ENCODE data around the gene OR2AG2. TPM values are rescaled to one million over a fixed set of nuclear protein-coding genes. Genes with fewer than 3 reads are reported as not detected.
A peak's percentile ranks its signal among the peaks of the same experiment; 100 is the strongest.

OR2AG2 gene
- total and polyA plus RNA-seq, 9 of the 15 experiments (the other 6 are each of a cell fraction or from before 2014, with no cell fraction given) = 0.15 to 0.91 (median 0.55) TPM

- TF ChIP-seq ZNF592 (IDR thresholded peaks at IDR 0.05) (0 out of 2 replicates have a peak, but pooled peaks have one; percentile 48), ZNF57 (CRISPR knock-in tag; IDR thresholded peaks at IDR 0.05) (no peak), CREB1 (IDR thresholded peaks at IDR 0.05) (no peak), CREB1 (CRISPR knock-in tag; IDR thresholded peaks at IDR 0.05) (no peak)
Observed at GRCh38 chr11:6745018-6745417, 26.8 kb downstream of the OR2AG2 start (continued).

GRCh38 chr11:6742260-6742659, 29.5 kb downstream of the OR2AG2 start:
- Histone ChIP-seq H3K27me3 (ENCODE audit: control insufficient read depth in 2 of 2, insufficient read depth in 2 of 2, low read length in 2 of 2) (no peaks in the 10 kb centered on the region), H3K9me1 (ENCODE audit: control insufficient read depth, insufficient read depth, low read length) (no peaks in the 10 kb centered on the region), H3K9me3 (replicated peaks; ENCODE audit: control insufficient read depth, insufficient read depth, low read depth, low read length) (0 out of 2 replicates have a peak, but pooled peaks cover 3% of the 10 kb centered on the region), H2AFZ (ENCODE audit: low read depth, low read length) (no peak overlapping the region), H3K4me2 (ENCODE audit: insufficient read depth, low read length) (no peak overlapping the region), H3K4me3 (no peak overlapping the region), H3K27ac (ENCODE audit: extremely low read depth, low read depth, low read length) (no peak overlapping the region), H4K20me1 (replicated peaks; ENCODE audit: control insufficient read depth, insufficient read depth, low read length) (no peaks in the 10 kb centered on the region), H3K4me1 (replicated peaks in 1 of 2; ENCODE audit: control insufficient read depth in 2 of 2, insufficient read depth in 2 of 2, low read length in 2 of 2) (peaks cover 0 to 40% of the 10 kb centered on the region in 2 experiments), H3K9ac (ENCODE audit: insufficient read depth in 1 of 2, low read depth in 2 of 2, low read length in 2 of 2) (no peak overlapping the region), H3K79me2 (ENCODE audit: control insufficient read depth, insufficient read depth, low read length) (no peaks in the 10 kb centered on the region), H3K36me3 (ENCODE audit: control insufficient read depth, insufficient read depth, low read length) (no peaks in the 10 kb centered on the region)
- WGBS (ENCODE audit: insufficient coverage, low coverage, missing lambda C conversion rate) = 30% methylated on average over 7 of the region's 7 CpGs
- no TSS peak for BruUV-seq (replicated peaks)
- POLR2A ChIA-PET = no interaction called here
- ATAC-seq (no peak), FAIRE-seq (no peak), DNase-seq (ENCODE audit: extremely low read depth in 1 of 4, low spot score in 3 of 4) (no peak)
- TF ChIP-seq CREB3L1 (IDR thresholded peaks at IDR 0.05; ENCODE audit: borderline replicate concordance, low read depth) (no peak), PHB2 (IDR thresholded peaks at IDR 0.05; ENCODE audit: low read depth) (no peak), FOXK2 (conservative IDR thresholded peaks at IDR 0.05 in 1 of 2, IDR thresholded peaks at IDR 0.05 in 1 of 2; ENCODE audit: low read depth in 2 of 2) (no peak), FOXM1 (IDR thresholded peaks at IDR 0.05; ENCODE audit: low read depth) (no peak), FOXM1 (CRISPR knock-in tag; IDR thresholded peaks at IDR 0.05; ENCODE audit: low read depth) (no peak), HNRNPLL (IDR thresholded peaks at IDR 0.05; ENCODE audit: low read depth, low read length, poor library complexity, severe bottlenecking) (no peak), TEAD4 (IDR thresholded peaks at IDR 0.05; ENCODE audit: low read length) (no peak), TEAD4 (CRISPR knock-in tag; IDR thresholded peaks at IDR 0.05; ENCODE audit: borderline replicate concordance) (no peak)
- CTCF ChIA-PET (ENCODE audit: low intra/inter-chr PET ratio) = no interaction called here
- in situ Hi-C loops (cut with MboI) (no loop called here), intact Hi-C loops (cut with micrococcal nuclease) (no loop called here)

Data from K562 (cell line).